Stimulated activated CD8-positive, alpha-beta memory T cell treated with anti-CD3 and anti-CD28 coated beads, Interleukin-12 subunit alpha, Interleukin-12 subunit beta, amount 100 ng/mL, for 24 hours (primary cell): ENCODE measurements around the gene GRIP2.

Experiments used
- DNase-seq: peaks from one replicate; pipeline ENCODE4 v3.0.0-alpha.2; 2020; ENCODE audit errors: extremely low read depth

Gene GRIP2

DNA sequence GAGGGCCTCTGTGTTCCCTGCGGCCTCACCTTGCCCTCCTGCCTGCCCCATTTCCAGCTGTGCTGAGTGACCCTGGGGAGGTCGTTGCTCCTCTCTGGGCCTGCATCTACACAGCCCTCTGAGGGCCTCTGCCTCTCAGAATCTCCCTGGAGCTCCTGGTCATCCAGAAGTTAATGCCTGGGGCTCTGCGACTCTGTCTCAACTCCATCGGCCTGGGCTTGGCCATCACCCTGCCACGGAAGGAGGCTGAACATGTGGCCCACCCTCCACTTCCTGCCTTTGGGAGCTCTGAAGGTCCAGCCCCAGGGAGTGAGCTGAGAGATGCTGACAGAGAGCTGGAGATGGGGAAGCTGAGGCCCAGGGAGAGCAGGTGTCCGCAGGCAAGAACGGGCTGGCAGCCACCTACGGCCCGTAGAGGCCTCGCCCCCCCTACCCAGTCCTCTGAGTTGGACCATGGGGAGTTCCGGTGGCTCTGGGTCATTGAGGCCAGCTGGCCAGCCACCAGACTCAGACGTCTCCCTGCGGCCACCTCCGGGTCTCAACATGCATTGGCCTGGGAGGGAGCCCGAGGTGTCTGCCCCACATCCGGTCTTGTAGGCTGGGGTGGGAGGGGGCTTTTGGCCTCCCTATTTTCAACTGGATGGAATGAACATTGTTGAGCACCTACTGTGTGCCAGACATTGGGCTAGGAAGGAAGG lies 34.2 kb downstream of the GRIP2 start:
- DNase-seq = no peak

DNA sequence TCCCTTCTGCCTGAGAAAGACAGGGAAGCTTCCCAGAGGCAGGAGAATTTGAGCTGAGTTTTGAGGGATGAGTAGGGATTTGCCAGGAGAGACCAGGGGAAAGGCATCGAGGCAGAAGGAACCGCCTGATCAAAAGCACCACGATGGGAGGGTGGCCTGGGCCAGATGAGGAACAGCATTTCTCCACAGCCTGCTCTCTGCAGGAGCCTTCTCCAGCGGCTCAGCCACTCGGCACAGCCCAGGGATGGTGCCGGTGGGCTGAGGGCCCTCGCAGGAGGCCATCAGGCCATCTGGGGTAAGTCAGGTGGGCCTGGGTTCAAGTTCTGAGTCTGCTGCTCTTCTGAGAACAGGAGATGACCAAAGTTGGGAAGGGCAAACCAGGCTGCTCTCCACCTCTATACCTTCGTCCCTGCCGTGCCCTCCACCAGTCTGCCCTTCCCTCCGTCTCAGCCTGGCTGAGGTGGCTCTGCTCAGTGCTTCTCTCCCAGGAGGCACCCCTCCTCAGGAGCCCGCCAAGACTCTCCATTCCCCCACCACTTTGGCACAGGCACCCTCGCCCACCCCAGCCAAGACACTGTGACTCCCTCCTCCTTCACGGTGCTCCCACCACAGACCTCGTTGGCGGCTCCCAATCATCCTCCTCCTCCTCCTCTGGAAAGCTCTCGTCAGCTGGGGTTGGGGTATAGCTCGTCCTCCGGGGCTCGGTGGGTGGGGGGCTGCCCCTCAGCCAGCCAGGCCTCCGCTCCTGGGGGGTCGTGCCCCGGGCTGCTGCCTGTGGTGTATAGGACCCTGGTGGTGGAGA lies 34.9 kb downstream of the GRIP2 start:
- no peak for DNase-seq

DNA sequence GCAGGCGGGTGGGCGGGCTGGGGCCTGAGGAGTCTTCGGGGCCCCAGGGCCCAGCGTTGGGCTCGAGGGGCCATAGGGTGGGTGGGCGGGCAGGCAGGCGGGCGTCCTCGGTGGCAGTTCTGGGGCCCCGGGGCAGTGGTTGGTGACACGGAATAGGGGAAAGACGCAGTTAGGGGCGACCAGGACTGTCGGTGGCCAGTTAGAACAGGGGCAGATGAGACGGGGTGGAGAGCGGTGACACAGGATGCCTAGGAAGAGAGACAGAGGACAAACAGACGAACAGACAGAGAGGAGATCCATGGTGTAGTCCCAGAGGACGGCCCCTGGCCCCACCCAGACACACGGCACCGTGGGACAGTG lies 36.5 kb downstream of the GRIP2 start:
- no peak for DNase-seq

DNA sequence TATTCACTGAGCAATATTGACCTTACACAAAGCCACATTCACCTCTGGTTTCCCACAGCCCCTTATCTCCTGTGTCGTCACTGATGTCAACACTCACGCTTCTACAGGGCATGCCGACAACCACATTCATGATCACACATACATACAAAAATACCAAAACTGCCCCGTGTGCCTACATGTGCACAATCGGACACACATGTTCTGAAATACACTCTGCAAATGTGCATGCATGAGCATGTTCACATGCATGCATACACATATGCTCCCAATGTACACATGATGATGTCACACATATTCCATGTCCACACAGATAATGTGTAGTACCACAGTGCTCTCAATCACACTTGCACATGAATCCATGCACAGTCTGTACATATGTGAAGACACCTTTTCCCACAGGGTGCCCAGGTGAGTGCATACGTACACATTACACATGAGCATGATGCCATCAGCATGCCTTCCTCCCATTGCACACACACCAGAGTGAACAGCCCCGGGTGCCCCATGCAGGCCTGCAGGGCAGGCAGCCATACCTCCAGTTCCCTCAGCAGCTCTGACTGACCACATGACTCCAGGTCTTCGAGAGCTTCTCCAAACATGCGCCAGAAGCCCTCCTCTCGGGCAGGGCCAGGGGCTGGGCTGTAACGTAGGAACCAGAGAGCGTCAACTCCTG lies 37.0 kb downstream of the GRIP2 start:
- DNase-seq = no peak

DNA sequence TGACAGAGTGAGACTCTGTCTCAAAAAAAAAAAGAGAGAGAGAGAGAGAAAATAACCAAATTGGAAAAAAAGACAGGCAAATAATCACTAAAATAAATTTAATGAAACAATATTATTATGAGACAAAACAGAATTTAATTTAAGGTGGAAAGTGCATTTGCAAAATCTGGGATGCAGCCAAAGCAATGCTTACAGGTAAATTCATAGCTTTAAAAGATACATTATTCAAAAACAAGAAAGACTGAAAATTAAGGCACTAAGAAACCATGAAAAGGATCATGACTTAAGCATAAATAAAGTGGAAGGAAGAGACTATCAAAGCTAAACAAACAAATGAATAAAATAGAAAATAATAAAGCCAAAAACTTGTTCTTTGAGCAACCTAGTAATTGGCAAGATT lies 37.7 kb downstream of the GRIP2 start:
- no peak for DNase-seq

DNA sequence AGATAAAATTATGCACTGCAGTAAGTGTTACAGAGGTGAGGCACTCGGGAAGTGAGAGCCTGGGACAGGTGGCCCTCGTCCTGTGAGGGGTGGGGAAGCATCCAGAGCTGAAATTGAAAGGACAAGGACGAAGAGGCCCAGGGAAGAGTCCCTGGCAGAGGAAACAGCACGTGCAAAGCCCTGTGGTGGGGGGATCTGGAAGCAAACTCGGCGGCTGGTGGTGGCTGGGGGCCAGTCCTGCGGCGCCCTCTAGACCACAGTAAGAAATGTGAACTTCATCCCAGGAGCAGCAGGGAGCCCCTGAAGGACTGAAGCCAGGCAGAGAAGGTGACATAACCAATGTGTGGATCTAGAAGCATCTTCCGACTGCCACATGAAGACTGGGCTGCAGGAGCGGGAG lies 42.8 kb downstream of the GRIP2 start:
- no peak for DNase-seq

DNA sequence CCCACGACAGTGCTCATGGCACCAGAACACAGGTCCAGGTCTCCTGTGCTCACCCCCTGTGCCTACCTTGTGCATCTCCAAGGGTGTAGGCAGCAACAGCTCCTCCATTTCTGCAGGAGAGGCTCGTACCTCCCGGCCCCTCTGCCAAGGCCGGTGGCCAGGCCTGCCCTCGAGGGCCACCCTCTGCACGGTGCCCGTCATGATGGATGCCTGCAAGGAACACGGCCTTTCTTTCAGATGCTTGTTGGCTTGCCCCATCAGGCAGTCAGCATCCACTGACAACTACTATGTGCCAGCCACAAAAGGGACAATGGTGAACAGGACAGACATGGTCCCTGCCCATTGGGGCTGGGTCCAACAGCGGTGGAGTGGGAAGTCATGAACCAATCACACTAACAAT lies 43.8 kb downstream of the GRIP2 start:
- DNase-seq = no peak

DNA sequence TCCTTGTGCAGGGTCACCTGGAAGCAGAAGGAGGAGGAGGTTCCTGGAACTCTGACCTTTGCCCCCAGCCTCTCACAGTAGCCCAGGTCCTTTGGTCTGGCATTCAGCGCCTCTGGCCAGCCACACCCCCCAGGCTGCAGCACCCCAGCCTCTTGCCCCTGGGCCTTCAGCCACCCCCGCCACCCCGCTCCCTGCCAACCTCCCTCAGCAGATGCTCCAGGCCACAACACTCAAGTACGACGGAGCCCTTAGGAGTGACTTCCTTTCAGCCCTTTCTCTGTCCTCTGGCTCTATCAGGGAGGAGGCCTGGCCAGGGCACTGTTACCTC lies 45.2 kb downstream of the GRIP2 start:
- DNase-seq = no peak

DNA sequence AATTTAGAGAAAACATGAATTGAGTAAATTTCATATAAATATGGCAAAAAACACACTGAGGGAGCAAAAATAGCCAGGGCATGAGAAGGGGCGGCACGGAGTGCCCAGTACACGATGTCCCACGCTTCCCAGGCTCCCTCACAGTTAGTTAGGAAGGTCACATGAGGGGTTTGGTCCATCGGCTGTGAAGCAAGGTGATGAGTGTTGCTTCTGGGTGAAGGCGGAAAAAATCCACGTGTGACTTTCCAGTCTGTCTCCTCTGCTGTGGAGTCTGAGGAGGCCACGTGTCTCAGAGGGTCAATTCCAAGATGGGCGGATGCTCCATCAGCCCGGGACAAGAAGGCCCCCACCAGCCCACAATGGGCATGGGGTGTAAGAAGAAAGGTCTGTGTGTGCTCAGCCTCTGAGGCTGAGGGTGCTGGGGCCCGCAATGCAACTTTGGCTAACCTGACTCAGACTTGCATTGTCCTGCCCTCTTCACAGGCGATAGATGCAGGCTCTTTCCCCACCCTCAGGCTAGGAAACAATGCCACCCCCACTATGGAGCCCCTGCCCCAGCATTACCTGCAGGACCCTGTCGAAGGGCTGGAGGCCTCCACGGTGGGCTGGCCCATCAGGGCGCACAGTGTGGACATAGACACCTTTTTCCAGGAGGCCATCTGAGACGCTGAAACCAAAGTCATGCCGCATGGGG lies 45.7 kb downstream of the GRIP2 start:
- no peak for DNase-seq

DNA sequence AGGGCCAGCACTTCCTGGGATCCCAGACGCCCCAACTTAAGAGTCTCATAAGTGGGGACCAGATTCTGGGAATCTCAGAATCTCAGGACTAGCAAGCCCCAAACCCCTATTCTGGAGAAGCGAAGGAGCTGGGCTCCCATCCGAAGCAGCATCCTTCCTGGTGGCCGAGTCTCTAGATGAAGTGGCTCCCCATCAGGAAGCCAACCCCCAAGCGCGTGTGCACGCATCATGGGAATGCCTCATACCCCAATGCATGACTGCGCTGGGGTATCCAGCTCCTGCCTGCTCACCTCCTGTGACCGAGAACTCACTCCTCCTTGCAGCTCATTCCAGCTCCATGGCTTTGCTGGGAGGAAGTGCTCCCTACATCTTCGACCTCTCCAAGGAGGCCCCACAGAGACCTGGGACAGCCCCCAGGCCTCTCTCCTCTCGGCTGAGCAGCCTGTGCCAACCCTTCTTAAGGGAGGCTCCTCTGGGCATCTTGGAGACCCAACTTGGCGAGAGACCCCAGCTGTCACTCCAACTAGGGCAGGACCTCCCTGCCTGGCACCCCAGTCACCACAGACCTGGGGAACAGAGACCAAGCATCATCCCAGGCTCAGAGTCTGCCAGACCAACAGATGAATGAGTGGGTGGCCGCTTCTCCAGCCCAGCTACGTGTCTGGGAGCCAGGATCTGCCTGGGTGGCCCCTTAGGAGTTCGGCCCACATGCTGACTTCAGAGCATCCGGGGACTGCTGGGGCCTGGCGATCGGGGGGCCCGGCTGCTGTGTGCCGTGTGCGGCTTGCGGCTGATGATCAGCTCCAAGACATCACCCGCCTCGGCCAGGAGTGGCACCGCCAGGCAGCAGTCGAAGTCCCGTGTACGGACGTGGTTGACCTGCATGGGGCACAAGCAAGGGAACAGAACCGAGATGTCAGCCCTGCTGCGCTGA lies 46.9 kb downstream of the GRIP2 start:
- no peak for DNase-seq

DNA sequence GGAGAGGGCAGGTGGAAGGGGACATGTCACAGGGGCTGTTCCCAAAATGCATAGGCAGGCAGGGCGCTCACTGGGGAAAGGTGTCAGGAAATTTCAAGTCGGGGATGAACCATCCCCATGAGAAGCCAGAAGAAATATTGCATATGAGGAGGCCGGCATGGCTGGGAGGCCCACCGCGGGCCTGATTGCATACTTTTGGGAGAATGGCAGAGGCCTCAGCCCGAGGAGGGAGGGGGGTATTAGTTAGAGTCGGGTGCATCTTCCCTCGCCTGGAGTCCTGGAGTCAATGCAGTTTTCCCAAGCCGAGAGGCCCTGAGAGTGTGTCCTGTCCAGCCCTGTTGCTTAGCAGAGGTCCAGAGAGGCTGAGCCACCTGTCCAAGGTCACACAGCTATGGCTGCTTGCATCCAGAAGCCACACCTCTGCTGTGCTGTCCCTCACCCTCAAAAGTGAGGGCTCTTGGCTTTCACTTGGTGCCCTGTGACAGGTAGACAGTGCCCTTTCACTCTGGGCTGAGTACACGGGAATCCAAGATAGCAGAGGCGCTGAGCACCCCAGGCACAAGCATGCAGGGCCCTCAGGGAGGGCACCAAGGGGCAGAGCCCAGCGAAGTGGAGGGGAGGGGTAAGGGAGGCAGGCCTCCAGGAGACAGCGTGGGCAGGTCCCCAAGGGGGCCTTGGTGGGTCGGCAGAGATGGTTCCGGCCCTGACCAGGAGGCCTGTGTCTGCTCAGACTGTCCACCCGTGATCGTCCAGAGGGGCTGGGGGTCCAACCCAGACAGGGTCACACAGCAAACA lies 48.5 kb downstream of the GRIP2 start:
- no peak for DNase-seq

DNA sequence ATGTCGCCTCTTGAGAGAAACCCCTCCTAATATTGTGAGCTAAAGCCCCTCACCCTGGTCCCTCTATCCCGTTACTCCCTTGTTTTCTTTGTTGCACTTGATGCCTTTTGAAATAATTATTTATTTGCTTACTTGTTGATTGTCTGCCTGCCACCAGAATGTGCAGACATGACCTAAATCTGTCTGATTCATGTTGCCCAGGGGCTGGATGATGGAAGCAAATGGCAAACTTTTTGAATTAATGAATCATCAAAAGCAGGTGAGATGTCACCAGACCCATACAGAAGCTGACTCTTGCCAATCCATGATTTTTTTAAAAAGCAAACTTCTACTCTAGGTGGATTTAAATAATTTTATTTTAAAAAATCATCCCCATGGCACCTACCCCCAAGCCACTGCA lies 49.3 kb downstream of the GRIP2 start:
- no peak for DNase-seq

DNA sequence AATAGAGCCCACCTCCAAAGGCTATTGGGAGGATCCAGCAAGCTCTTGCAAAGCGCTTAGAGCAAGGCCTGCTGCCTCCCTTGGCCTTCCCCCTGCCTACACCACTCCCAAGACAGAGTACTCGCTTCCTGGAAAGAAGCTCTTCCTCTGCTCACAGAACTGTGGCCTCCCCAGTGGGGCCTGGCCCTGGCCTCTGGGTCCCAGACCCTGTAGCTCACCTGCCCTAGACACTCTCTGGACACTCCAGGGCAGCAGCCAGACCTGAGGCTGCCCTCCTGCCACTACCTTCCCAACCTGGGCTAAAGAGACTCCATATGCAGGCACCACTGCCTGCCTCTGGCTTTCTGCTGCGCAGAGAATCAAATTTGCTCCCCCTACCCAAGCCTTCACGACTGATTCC lies 49.9 kb downstream of the GRIP2 start:
- no peak for DNase-seq

DNA sequence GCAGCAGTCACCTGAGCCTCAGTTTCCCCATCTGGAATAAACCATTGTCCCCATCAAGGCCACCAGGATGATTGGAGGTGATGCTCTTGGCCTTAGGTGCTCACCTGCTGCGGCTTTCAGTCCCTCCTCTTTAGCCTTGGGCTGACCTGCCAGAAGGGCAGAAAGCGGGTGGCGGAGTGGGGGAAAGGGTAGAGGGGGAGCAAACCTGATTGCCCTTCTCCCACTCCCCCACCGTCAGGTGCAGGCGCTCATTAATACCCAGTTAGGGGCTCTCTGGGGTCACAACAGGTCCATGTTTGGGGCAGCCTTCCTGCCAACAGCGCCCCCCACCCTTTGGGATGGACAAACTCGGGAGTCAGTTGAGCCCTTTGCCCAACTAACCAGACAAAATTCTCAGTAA lies 50.5 kb downstream of the GRIP2 start:
- no peak for DNase-seq

DNA sequence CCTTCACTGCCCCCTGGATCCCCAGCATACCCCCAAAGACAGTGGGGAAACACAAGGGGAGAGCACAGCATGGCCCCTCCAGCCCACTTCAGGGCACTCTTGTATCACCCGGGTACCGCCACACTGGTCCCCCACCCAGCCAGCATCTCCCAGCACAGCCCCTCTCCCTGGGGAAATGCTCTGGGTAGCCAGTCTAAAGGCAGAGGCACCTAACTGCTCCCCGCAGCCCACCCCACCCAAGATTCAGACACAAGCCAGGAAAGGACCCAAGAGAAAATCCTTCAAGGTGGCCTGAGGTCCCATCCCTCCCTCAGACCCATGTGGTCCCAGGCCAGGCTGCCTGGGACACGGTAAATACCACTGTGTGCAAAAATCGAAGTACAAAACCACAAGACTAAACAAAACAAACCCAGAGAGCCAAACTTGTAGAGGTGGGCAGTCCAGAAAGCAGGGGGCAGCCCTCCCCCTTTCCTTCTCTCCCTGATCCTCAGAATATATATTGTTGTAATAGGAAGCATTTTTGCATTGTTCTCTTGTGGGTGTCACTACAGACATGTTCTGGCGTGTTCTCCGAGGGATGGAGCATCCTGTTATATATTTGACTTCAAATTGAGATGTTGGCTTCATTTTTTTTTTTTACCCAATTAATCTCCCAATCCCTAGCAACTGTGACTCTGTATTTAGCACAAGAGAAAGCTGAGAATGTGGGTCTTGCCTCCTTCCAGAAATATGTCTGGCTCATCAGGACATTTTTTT lies 51.7 kb downstream of the GRIP2 start:
- DNase-seq = no peak

DNA sequence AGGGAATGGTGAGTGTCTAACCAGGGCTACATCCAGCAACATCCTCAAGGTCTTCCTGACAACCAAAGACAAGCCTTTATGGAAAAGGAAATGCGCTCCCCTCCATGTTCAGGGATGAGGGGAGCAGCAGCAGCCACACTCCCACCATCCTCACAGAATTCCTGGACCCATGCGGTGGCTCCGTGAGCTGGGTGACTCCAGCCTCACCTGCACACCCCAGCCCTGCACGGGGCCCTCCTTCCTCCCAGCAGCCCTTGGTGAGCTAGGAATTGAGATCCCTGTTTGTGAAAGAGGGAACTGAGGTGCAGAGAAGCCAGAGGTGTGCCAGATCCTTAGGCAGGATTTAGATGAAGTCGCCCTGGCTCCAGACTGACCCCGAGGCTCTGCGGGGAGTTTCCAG lies 52.3 kb downstream of the GRIP2 start:
- DNase-seq = no peak

DNA sequence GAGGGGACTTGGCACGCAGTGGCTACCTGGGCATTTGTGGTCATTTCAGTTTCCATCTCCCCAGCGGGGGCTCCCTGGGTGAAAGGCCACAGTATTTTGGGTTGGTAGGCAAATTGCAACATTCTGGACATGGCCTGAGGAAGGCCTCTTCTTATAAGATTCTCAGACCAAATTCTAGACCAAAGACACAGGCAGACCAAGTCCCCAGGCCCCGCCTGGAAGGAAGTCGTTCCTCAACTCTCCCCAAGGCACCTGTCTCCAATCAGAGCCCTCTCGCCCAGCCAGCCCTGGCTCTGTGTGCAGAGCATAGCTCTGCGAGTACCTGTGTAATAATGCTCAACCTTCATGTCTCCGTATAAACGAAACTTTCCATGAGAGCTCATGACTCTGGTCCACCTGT lies 53.1 kb downstream of the GRIP2 start:
- no peak for DNase-seq

DNA sequence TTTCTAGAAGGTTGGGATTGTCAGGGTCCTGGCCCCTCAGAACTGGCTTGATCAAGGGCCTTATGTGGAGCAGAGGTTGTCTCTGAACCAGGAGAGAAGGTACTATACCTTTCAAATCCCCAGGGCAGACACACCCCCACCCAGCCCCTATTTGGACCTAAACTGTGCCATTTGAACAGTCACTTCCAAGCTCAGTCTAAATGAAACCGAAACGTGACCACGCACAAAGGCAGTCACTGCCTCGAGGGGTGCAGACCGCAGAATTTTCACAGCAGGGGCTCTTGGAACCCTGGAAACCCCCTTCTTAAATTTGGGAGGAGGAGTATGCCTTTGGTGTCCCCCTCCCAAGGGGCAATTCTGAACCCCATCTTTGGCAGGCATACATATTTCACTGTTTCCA lies 53.7 kb downstream of the GRIP2 start:
- DNase-seq = no peak

DNA sequence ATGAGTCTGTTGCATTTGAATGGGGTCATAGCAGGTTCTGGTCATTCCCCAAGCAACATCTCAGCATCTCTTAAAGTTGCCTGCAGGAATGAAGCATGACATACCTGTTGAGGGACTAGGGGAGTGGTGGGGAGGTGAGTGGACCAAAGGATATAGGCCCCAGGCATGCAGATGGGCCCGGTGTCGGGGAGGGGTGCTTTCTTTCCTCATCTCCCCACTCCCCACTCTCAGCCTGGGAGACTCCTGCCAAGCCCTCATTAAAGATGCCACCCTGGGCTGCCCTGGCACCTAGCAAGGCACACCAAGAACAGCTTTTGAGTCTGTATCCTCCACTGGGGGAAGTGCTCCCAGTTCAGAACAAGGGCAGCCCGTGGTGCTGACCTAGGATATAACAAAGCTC lies 54.2 kb downstream of the GRIP2 start:
- DNase-seq = no peak

DNA sequence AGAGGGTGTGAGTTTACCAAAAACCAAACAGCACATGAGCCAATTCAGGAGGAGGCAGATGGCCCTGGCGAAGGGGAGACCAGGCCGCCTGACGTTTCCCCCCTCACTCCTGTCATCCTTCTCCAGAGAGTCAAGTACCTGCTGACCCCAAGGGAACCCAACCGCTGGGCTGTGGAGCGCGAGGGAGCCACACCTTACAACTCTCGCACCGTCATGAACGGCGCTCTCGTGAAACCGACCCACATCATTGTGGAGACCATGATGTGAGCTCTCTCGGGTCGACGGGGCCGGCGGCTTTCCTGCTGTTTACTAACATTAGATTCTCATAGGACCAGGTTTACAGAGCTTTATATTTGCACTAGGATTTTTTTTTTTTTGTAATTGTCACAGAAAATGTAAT lies 55.4 kb downstream of the GRIP2 start:
- DNase-seq = no peak
